Ovary (tissue), 9 donors: ENCODE measurements around the gene EFHB. TPM values are rescaled to one million over a fixed set of nuclear protein-coding genes. Genes with fewer than 3 reads are reported as not detected.

Experiments used
- DNase-seq, 5 donors: peaks; one replicate each; pipeline ENCODE4 v3.0.0-alpha.2; 2019 to 2020
- H3K27ac ChIP-seq, 2 donors: fragments of 200-600 bp; one replicate each; pipeline versions ENCODE4 v1.5.1 to v1.8.0; 2019 to 2022
- H3K27me3 ChIP-seq: fragments of 200-600 bp; one replicate; pipeline ENCODE4 v1.8.0; 2022
- H3K36me3 ChIP-seq: fragments of 200-600 bp; sonication (generic); one replicate; pipeline ENCODE4 v1.5.1; 2019
- H3K4me1 ChIP-seq: one replicate; pipeline ENCODE4 v1.8.1; 2013; ENCODE audit warnings: mild to moderate bottlenecking, moderate library complexity; ENCODE audit not compliant: insufficient read depth
- H3K4me3 ChIP-seq: fragments of 200-600 bp; sonication (generic); one replicate; pipeline ENCODE4 v1.5.1; 2017
- H3K9me3 ChIP-seq, 2 donors: fragments of 200-600 bp in 1 of 2; sonication (generic) in 1 of 2; one replicate each; pipeline versions ENCODE4 v1.5.1 to v1.8.1; 2013 to 2019; ENCODE audit warnings: mild to moderate bottlenecking in 1 of 2, moderate library complexity in 1 of 2
- CTCF ChIP-seq, 3 donors: fragments of 450-650 bp in 2 of 3; fragments of 200-600 bp in 1 of 3; IDR thresholded peaks; one replicate each; pipeline versions ENCODE4 v1.5.1 to v1.8.0; 2016 to 2022; ENCODE audit warnings: antibody characterized with exemption in 3 of 3, mild to moderate bottlenecking in 1 of 3
- EP300 ChIP-seq: sonication (generic); formaldehyde crosslinking; IDR thresholded peaks from one replicate; pipeline ENCODE4 v1.6.1; 2017; ENCODE audit warnings: antibody characterized with exemption
- POLR2A ChIP-seq: fragments of 450-650 bp; IDR thresholded peaks from one replicate; pipeline ENCODE4 v1.6.1; 2017; ENCODE audit warnings: antibody characterized with exemption, mild to moderate bottlenecking, moderate library complexity
- WGBS, 3 donors: extraction: QIAGEN DNeasy Blood & Tissue Kit in 1 of 3; methylation state at CpG; one replicate each; pipeline versions ENCODE4 v1.1.5 to v1.1.7; 2013 to 2017; 5-methylcytosine and 5-hydroxymethylcytosine counted together
- intact Hi-C, 4 donors: fragments of 100-400 bp; cut with DNase I; formaldehyde crosslinking; loops; one replicate each; pipeline versions ENCODE4 v1.11.0 to v1.15.1; 2022 to 2023
- polyA plus RNA-seq, 2 donors: library from polyadenylated mRNA; stranded (reverse); fragments of 200-250 nt in 1 of 2; fragments of 350-450 nt in 1 of 2; fragmentation: Illumina TruSeq in 1 of 2; extraction: RNeasy Lipid Tissue Mini Kit (QIAGEN cat#74804) in 1 of 2; gene quantifications; one replicate each; pipeline ENCODE4 v1.2.3, GENCODE V29; 2013 to 2014
- total RNA-seq, 7 donors: library from RNA; depleted of rRNA in 2 of 7; stranded (reverse); fragments of >200 nt in 2 of 7; fragmentation: NEBNext Ultra II Directional in 3 of 7; extraction: Animal tissue kit (Norgen Biotek cat#: 25700) in 3 of 7; gene quantifications; one replicate each; pipeline versions ENCODE4 v1.1.0 to v1.2.4, GENCODE V29; 2016 to 2023
- donor health status: DM: no; HTN: no; CAD: no; lungs with moderate emphysema.
- donor health status: DM: no; HTN: no; CAD: no.
- donor health status: Bipolar disorder and iron deficiency.
- donor health status: DM: yes; HTN: yes; CAD: no.
- donor health status: DM: no; HTN: no; CAD: no.
- donor health status: DM: yes; HTN: yes; CAD: no.

The EFHB gene
- total and polyA plus RNA-seq, 9 donors = 0.42 to 9.2 (median 2.2) TPM

- Histone ChIP-seq H3K4me1 (peaks cover 2% of the 10 kb centered on the region), H3K4me3 (no peak overlapping the region), H3K36me3 (no peaks in the 10 kb centered on the region), H3K27ac (no peak overlapping the region), H3K9me3 (no peaks in the 10 kb centered on the region), H3K27me3 (no peaks in the 10 kb centered on the region)
- no peak for TF ChIP-seq EP300
- no peak for TF ChIP-seq POLR2A
- TF ChIP-seq CTCF (IDR thresholded peaks at IDR 0.05) = no peak
- DNase-seq = no peak
- intact Hi-C loops = no loop called here
Observed at GRCh38 chr3:19886404-19886803, 47.6 kb downstream of the EFHB start.

GRCh38 chr3:19885468-19885867, 48.5 kb downstream of the EFHB start:
- no peaks in the 10 kb centered on the region for H3K9me3 ChIP-seq
- H3K4me1 ChIP-seq = peaks cover 2% of the 10 kb centered on the region
- no peaks in the 10 kb centered on the region for H3K27me3 ChIP-seq
- no peak for TF ChIP-seq EP300
- TF ChIP-seq POLR2A = no peak
- no peak for TF ChIP-seq CTCF (IDR thresholded peaks at IDR 0.05)
- H3K27ac ChIP-seq = no peak overlapping the region
- intact Hi-C loops = no loop called here
- 57 to 70% (median 67%) methylated on average over 5 of the region's 5 CpGs for WGBS, 3 donors
- no peak overlapping the region for H3K4me3 ChIP-seq
- no peaks in the 10 kb centered on the region for H3K36me3 ChIP-seq
- no peak for DNase-seq

- peaks cover 2% of the 10 kb centered on the region for H3K4me1 ChIP-seq
- no peak for TF ChIP-seq POLR2A
- no peak for TF ChIP-seq CTCF (IDR thresholded peaks at IDR 0.05)
- no peak for TF ChIP-seq EP300
- DNase-seq = no peak
- no peaks in the 10 kb centered on the region for H3K9me3 ChIP-seq
- H3K4me3 ChIP-seq = no peak overlapping the region
- intact Hi-C loops = no loop called here
- no peaks in the 10 kb centered on the region for H3K36me3 ChIP-seq
- no peaks in the 10 kb centered on the region for H3K27me3 ChIP-seq
- no peak overlapping the region for H3K27ac ChIP-seq
Observed at GRCh38 chr3:19881852-19882251, 52.2 kb downstream of the EFHB start.

GRCh38 chr3:19881036-19881435, 53.0 kb downstream of the EFHB start:
- H3K27ac ChIP-seq = no peak overlapping the region
- no peak overlapping the region for H3K4me3 ChIP-seq
- no peak for DNase-seq
- no peaks in the 10 kb centered on the region for H3K27me3 ChIP-seq
- TF ChIP-seq POLR2A = no peak
- TF ChIP-seq EP300 = no peak
- TF ChIP-seq CTCF (IDR thresholded peaks at IDR 0.05) = no peak
- peaks cover 1% of the 10 kb centered on the region for H3K4me1 ChIP-seq
- H3K36me3 ChIP-seq = no peaks in the 10 kb centered on the region
- intact Hi-C loops = no loop called here
- H3K9me3 ChIP-seq = no peaks in the 10 kb centered on the region

DNA sequence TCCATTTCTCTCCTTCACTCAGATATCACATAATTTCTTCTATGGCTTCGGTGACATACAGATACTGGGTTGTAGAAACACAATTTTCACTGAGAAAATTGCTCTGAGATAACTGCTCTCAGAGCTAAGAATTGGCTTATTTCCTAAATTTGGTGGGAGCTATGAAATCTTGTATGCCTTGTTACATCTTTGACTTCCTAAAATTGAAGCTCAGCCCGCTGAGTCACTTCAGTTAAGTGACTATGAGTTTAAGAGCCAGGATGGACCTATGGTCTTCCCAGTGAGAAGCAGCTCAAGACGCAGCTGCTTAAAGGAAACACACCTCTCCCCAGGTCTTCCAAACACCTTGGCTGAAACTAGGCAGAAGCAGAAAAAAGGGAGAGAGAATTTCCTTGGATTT, 56.4 kb downstream of the EFHB start:
- DNase-seq = no peak
- intact Hi-C loops = no loop called here
- Histone ChIP-seq H3K27ac (no peak overlapping the region), H3K27me3 (no peaks in the 10 kb centered on the region), H3K36me3 (no peaks in the 10 kb centered on the region), H3K9me3 (no peaks in the 10 kb centered on the region), H3K4me3 (no peak overlapping the region), H3K4me1 (no peaks in the 10 kb centered on the region)
- 76 to 81% (median 80%) methylated on average over 3 of the region's 3 CpGs for WGBS, 3 donors
- TF ChIP-seq CTCF (IDR thresholded peaks at IDR 0.05) (no peak), EP300 (no peak), POLR2A (no peak)
